ENCODE measurements around the gene COBLL1. TPM values are rescaled to one million over a fixed set of nuclear protein-coding genes. Genes with fewer than 3 reads are reported as not detected.

COBLL1 gene
- total RNA-seq, 2 donors from 2014 or later, result 16.5 to 17.3 TPM

GRCh38 chr2:164877169-164877568 lies 35.5 kb upstream of the COBLL1 start:
- Mint-ChIP-seq H3K27me3 (ENCODE audit: insufficient read depth) (no peaks in the 10 kb centered on the region), H3K4me3 (no peak overlapping the region), H3K27ac (no peak overlapping the region), H3K36me3 (ENCODE audit: low read depth) (no peaks in the 10 kb centered on the region), H3K9me3 (no peaks in the 10 kb centered on the region), H3K4me1 (peaks cover 5% of the 10 kb centered on the region)
- 90 to 100% methylated on average over 2 to 4 of the region's 4 CpGs for WGBS, 2 experiments (ENCODE audit: insufficient coverage in 1 of 2, insufficient read length in 1 of 2)
- no peak for TF ChIP-seq CTCF (conservative IDR thresholded peaks at IDR 0.05)
- Histone ChIP-seq H3K9ac (ENCODE audit: extremely low read depth, low read length, poor library complexity, severe bottlenecking) (no peak overlapping the region), H3K4me3 (ENCODE audit: low read length) (no peak overlapping the region), H3K4me1 (ENCODE audit: control insufficient read depth, insufficient read depth, low read length) (no peaks in the 10 kb centered on the region), H3K27ac (ENCODE audit: low read depth, low read length) (no peak overlapping the region), H3K27me3 (ENCODE audit: control insufficient read depth, insufficient read depth, low read length, poor library complexity, severe bottlenecking) (no peaks in the 10 kb centered on the region), H3K36me3 (ENCODE audit: control insufficient read depth, insufficient read depth, low read length) (no peaks in the 10 kb centered on the region), H3K9me3 (ENCODE audit: control insufficient read depth, low read length) (no peaks in the 10 kb centered on the region)
- DNase-seq, result no peak

- Mint-ChIP-seq H3K4me3 (no peak overlapping the region), H3K27me3 (ENCODE audit: insufficient read depth) (no peaks in the 10 kb centered on the region), H3K27ac (no peak overlapping the region), H3K9me3 (no peaks in the 10 kb centered on the region), H3K36me3 (ENCODE audit: low read depth) (no peaks in the 10 kb centered on the region), H3K4me1 (peaks cover 5% of the 10 kb centered on the region)
- Histone ChIP-seq H3K4me1 (ENCODE audit: control insufficient read depth, insufficient read depth, low read length) (no peaks in the 10 kb centered on the region), H3K9ac (ENCODE audit: extremely low read depth, low read length, poor library complexity, severe bottlenecking) (no peak overlapping the region), H3K27ac (ENCODE audit: low read depth, low read length) (no peak overlapping the region), H3K27me3 (ENCODE audit: control insufficient read depth, insufficient read depth, low read length, poor library complexity, severe bottlenecking) (no peaks in the 10 kb centered on the region), H3K4me3 (ENCODE audit: low read length) (no peak overlapping the region), H3K36me3 (ENCODE audit: control insufficient read depth, insufficient read depth, low read length) (no peaks in the 10 kb centered on the region), H3K9me3 (ENCODE audit: control insufficient read depth, low read length) (no peaks in the 10 kb centered on the region)
- DNase-seq, result no peak
- no peak for TF ChIP-seq CTCF (conservative IDR thresholded peaks at IDR 0.05)
- WGBS, 2 experiments (ENCODE audit: insufficient coverage in 1 of 2, insufficient read length in 1 of 2), result 95 to 100% methylated on average over 2 to 8 of the region's 10 CpGs
These were observed 33.9 kb upstream of the COBLL1 start for GRCh38 chr2:164875334-164876205.

- no peak for TF ChIP-seq CTCF (conservative IDR thresholded peaks at IDR 0.05)
- Mint-ChIP-seq H3K27me3 (ENCODE audit: insufficient read depth) (no peaks in the 10 kb centered on the region), H3K4me3 (no peak overlapping the region), H3K36me3 (ENCODE audit: low read depth) (no peaks in the 10 kb centered on the region), H3K9me3 (no peaks in the 10 kb centered on the region), H3K4me1 (peaks cover under 1% of the 10 kb centered on the region), H3K27ac (no peak overlapping the region)
- WGBS, 2 experiments (ENCODE audit: insufficient coverage in 1 of 2, insufficient read length in 1 of 2), result 86 to 89% methylated on average over 8 to 9 of the region's 9 CpGs
- Histone ChIP-seq H3K27ac (ENCODE audit: low read depth, low read length) (no peak overlapping the region), H3K9ac (ENCODE audit: extremely low read depth, low read length, poor library complexity, severe bottlenecking) (no peak overlapping the region), H3K36me3 (ENCODE audit: control insufficient read depth, insufficient read depth, low read length) (no peaks in the 10 kb centered on the region), H3K4me3 (ENCODE audit: low read length) (no peak overlapping the region), H3K4me1 (ENCODE audit: control insufficient read depth, insufficient read depth, low read length) (no peaks in the 10 kb centered on the region), H3K27me3 (ENCODE audit: control insufficient read depth, insufficient read depth, low read length, poor library complexity, severe bottlenecking) (no peaks in the 10 kb centered on the region), H3K9me3 (ENCODE audit: control insufficient read depth, low read length) (no peaks in the 10 kb centered on the region)
- no peak for DNase-seq
These were observed 31.7 kb upstream of the COBLL1 start for GRCh38 chr2:164873210-164873908.

All from endodermal cell (in vitro differentiated cells).